A549 (cell line): ENCODE results near the gene TNFRSF11A.

Experiments used
- MAFK ChIP-seq: fragments of 450-650 bp; IDR thresholded peaks from 2 replicates; pipeline ENCODE4 v1.6.1; 2014; ENCODE audit not compliant: partially characterized antibody
- SREBF2 ChIP-seq: fragments of 450-650 bp; IDR thresholded peaks from 2 replicates; pipeline ENCODE4 v1.6.1; 2014; ENCODE audit warnings: mild to moderate bottlenecking, moderate library complexity
- TF ChIP-seq, protein P1 (sequence below): fragments of >200 bp; sonication (Bioruptor Twin); formaldehyde crosslinking; IDR thresholded peaks from 3 replicates; pipeline ENCODE4 v1.5.1; 2016

GRCh38 chr18:62360805-62361204 lies 35.7 kb downstream of the TNFRSF11A start:
- TF ChIP-seq, protein P1, sequence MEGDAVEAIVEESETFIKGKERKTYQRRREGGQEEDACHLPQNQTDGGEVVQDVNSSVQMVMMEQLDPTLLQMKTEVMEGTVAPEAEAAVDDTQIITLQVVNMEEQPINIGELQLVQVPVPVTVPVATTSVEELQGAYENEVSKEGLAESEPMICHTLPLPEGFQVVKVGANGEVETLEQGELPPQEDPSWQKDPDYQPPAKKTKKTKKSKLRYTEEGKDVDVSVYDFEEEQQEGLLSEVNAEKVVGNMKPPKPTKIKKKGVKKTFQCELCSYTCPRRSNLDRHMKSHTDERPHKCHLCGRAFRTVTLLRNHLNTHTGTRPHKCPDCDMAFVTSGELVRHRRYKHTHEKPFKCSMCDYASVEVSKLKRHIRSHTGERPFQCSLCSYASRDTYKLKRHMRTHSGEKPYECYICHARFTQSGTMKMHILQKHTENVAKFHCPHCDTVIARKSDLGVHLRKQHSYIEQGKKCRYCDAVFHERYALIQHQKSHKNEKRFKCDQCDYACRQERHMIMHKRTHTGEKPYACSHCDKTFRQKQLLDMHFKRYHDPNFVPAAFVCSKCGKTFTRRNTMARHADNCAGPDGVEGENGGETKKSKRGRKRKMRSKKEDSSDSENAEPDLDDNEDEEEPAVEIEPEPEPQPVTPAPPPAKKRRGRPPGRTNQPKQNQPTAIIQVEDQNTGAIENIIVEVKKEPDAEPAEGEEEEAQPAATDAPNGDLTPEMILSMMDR: no peak
- TF ChIP-seq SREBF2: no peak
- TF ChIP-seq MAFK: no peak
